Keratinocyte (primary cell): ENCODE results near the gene IST1. TPM values are rescaled to one million over a fixed set of nuclear protein-coding genes. Genes with fewer than 3 reads are reported as not detected.

Experiments used
- DNase-seq: peaks from one replicate; pipeline ENCODE4 v3.0.0-alpha.2; 2011; ENCODE audit warnings: low read depth, missing footprints, low spot score
- FAIRE-seq: peaks from 2 replicates; lab custom pipeline; 2011; peaks lifted over from hg19 to GRCh38; lab: Jason Lieb, UNC
- H2AFZ ChIP-seq: 2 replicates; pipeline ENCODE4 v1.6.0; 2012; ENCODE audit warnings: low read length, control low read depth, inconsistent platforms; ENCODE audit not compliant: control insufficient read depth
- H3K27ac ChIP-seq: 2 replicates; pipeline ENCODE4 v1.5.1; 2011; ENCODE audit warnings: low read length; ENCODE audit not compliant: control insufficient read depth, insufficient read depth
- H3K27me3 ChIP-seq: 3 replicates; pipeline ENCODE4 v1.6.0; 2011; ENCODE audit warnings: low read length; ENCODE audit not compliant: control insufficient read depth, insufficient read depth; ENCODE audit errors: extremely low read depth
- H3K36me3 ChIP-seq, 2 experiments: 2 replicates in 1 of 2; 3 replicates in 1 of 2; pipeline ENCODE4 v1.5.1; 2011; ENCODE audit warnings: low read length in 2 of 2, mild to moderate bottlenecking in 1 of 2; ENCODE audit not compliant: control insufficient read depth in 2 of 2, insufficient read depth in 2 of 2; ENCODE audit errors: extremely low read depth in 1 of 2
- H3K4me1 ChIP-seq: 3 replicates; pipeline ENCODE4 v1.5.1; 2011; ENCODE audit warnings: low read length; ENCODE audit not compliant: control insufficient read depth, insufficient read depth; ENCODE audit errors: extremely low read depth
- H3K4me2 ChIP-seq: 3 replicates; pipeline ENCODE4 v1.6.0; 2011; ENCODE audit warnings: low read depth, low read length; ENCODE audit not compliant: control insufficient read depth, insufficient read depth; ENCODE audit errors: extremely low read depth
- H3K4me3 ChIP-seq, 3 experiments: fragments of 200-600 bp in 1 of 3; sonication (generic) in 1 of 3; 2 replicates in 2 of 3; 3 replicates in 1 of 3; pipeline ENCODE4 v1.5.1; 2011 to 2016; ENCODE audit warnings: low read length in 3 of 3, mild to moderate bottlenecking in 3 of 3, control low read depth in 2 of 3, inconsistent platforms in 1 of 3, low read depth in 1 of 3, mixed read lengths in 1 of 3, mixed run types in 1 of 3, moderate library complexity in 1 of 3; ENCODE audit not compliant: control insufficient read depth in 2 of 3, insufficient read depth in 2 of 3; ENCODE audit errors: extremely low read depth in 1 of 3
- H3K79me2 ChIP-seq: 2 replicates; pipeline ENCODE4 v1.6.0; 2012; ENCODE audit warnings: low read length; ENCODE audit not compliant: control insufficient read depth, insufficient read depth
- H3K9ac ChIP-seq: 3 replicates; pipeline ENCODE4 v1.6.0; 2011; ENCODE audit warnings: low read length; ENCODE audit not compliant: control insufficient read depth, insufficient read depth; ENCODE audit errors: extremely low read depth
- H3K9me1 ChIP-seq: 3 replicates; pipeline ENCODE4 v1.6.0; 2011; ENCODE audit warnings: low read length; ENCODE audit not compliant: control insufficient read depth, insufficient read depth; ENCODE audit errors: extremely low read depth
- H3K9me3 ChIP-seq: 2 replicates; pipeline ENCODE4 v1.5.1; 2012; ENCODE audit warnings: low read depth, low read length; ENCODE audit not compliant: control insufficient read depth
- H4K20me1 ChIP-seq: 3 replicates; pipeline ENCODE4 v1.6.0; 2011; ENCODE audit warnings: low read length; ENCODE audit not compliant: control insufficient read depth, insufficient read depth; ENCODE audit errors: extremely low read depth
- CTCF ChIP-seq, 3 experiments: IDR thresholded peaks in 1 of 3; conservative IDR thresholded peaks in 1 of 3; optimal IDR thresholded peaks in 1 of 3; 2 replicates in 2 of 3; 3 replicates in 1 of 3; pipeline versions ENCODE3 to v1.5.1; 2011; ENCODE audit warnings: low read length in 3 of 3, mild to moderate bottlenecking in 3 of 3, moderate library complexity in 2 of 3, control low read depth in 1 of 3, inconsistent platforms in 1 of 3; ENCODE audit not compliant: insufficient read depth in 2 of 3; ENCODE audit errors: extremely low read depth in 1 of 3
- EZH2 ChIP-seq: IDR thresholded peaks from one replicate; pipeline ENCODE4 v1.6.1; 2012; ENCODE audit warnings: inconsistent platforms, mild to moderate bottlenecking, low read length, moderate library complexity
- dilution Hi-C: fragments of 300-500 bp; cut with MboI; formaldehyde crosslinking; loops from one replicate; pipeline ENCODE4 v1.7.0; 2020; ENCODE audit warnings: low sequenced_read_pairs; ENCODE audit not compliant: extremely low pct_ligation_motif_present
- polyA plus RNA-seq, 5 experiments: library from polyadenylated mRNA; depleted of rRNA in 3 of 5; stranded (reverse) in 3 of 5; stranded (forward) in 1 of 5; unstranded in 1 of 5; fragments of >200 nt; gene quantifications; 1 replicate in 1 of 5; 2 replicates in 3 of 5; 3 replicates in 1 of 5; pipeline versions ENCODE4 v1.2.1 to v1.2.3, GENCODE V29; 2011 to 2012; ENCODE audit warnings: missing spikeins in 2 of 5, low read depth in 1 of 5, low replicate concordance in 1 of 5

IST1 gene
- polyA plus RNA-seq, 1 donor (not counting 4 experiments of a cell fraction or from before 2014, with no cell fraction given), result 188 TPM

DNA sequence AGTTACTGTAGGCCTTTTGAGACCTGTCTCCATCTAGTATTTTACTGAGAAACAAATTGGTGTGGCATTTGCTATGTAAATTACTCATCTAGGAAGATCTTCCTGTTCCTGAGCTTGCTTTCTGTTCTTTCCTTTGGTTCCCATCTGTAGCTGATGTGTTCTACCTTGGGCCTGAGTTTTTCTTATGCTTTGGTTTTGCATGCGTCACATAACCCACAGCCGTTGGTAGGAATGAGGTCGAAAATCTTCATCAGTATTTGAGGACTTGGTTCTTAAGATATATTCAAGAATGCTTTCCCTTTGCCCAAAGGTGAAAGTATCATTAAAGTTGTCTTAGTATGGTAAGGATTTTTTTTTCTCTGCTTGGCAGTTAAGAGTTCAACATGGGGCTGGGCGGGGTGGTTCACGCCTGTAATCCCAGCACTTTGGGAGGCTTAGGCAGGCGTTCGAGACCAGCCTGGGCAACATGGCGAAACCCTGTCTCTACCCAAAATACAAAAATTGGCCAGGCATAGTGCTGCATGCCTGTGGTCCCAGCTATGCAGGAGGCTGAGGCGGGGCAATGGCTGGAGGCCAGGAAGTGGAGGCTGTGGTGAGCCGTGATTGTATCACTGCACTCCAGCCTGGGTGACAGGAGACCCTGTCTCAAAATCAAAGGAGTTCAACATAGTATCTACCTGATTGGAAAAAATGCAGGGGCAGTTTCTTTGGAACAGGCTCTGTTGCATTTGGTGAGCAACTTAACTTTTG lies 28.8 kb downstream of the IST1 start:
- Histone ChIP-seq H3K27me3 (no peaks in the 10 kb centered on the region), H3K4me3 (no peak overlapping the region), H2AFZ (no peak overlapping the region), H3K27ac (no peak overlapping the region), H3K9me1 (peaks cover 8% of the 10 kb centered on the region), H3K9me3 (peaks cover 7% of the 10 kb centered on the region), H3K79me2 (peaks cover 25% of the 10 kb centered on the region), H3K36me3 (peaks cover 32 to 61% of the 10 kb centered on the region in 2 experiments), H3K9ac (no peak overlapping the region), H3K4me2 (no peak overlapping the region), H4K20me1 (peaks cover 18% of the 10 kb centered on the region), H3K4me1 (peaks cover 34% of the 10 kb centered on the region)
- DNase-seq (no peak), FAIRE-seq (no peak)
- dilution Hi-C loops, result no loop called here
- TF ChIP-seq EZH2 (no peak), CTCF (optimal IDR thresholded peaks at IDR 0.05 in 1 of 3, IDR thresholded peaks at IDR 0.05 in 1 of 3, conservative IDR thresholded peaks at IDR 0.05 in 1 of 3; ENCODE audit: extremely low read depth in 1 of 3, insufficient read depth in 2 of 3, low read length in 3 of 3) (no peak)

DNA sequence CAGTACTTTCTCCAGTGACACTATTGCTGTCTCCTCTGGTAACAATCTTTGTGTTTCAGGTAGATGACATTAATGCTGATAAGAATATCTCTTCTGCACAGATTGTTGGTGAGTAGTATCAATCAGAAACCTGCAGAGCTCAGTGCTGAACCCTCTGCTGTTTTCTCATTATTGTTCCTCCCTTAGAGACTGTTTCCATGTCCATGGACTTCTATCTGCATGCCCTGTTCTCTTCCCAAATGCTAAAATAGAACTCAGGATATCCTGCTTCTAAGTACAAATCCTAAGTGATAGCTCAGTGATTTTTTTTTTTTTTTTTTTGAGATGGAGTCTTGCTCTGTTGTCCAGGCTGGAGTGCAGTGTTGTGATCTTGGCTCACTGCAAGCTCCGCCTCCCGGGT lies 29.4 kb downstream of the IST1 start:
- TF ChIP-seq EZH2, result no peak
- Histone ChIP-seq H2AFZ (no peak overlapping the region), H4K20me1 (peaks cover 19% of the 10 kb centered on the region), H3K27me3 (no peaks in the 10 kb centered on the region), H3K4me1 (peaks cover 34% of the 10 kb centered on the region), H3K9me3 (peaks cover 1% of the 10 kb centered on the region), H3K4me3 (no peak overlapping the region), H3K9me1 (peaks cover 8% of the 10 kb centered on the region), H3K36me3 (peaks cover 29 to 57% of the 10 kb centered on the region in 2 experiments), H3K79me2 (peaks cover 20% of the 10 kb centered on the region), H3K27ac (no peak overlapping the region), H3K4me2 (no peak overlapping the region), H3K9ac (no peak overlapping the region)
- DNase-seq (no peak), FAIRE-seq (no peak)
- dilution Hi-C loops, result no loop called here
